B cell (primary cell): ENCODE results near the gene ZBTB46. TPM values are rescaled to one million over a fixed set of nuclear protein-coding genes. Genes with fewer than 3 reads are reported as not detected.

Experiments used
- ATAC-seq: fragments of 200-7000 bp; cut with Tn5 transposase; one replicate; pipeline ENCODE4 v1.10.0; 2021; ENCODE audit warnings: low read depth, mild to moderate bottlenecking, moderate number of reproducible peaks, moderate library complexity
- CTCF ChIA-PET: fragments of 350-600 bp; sonication (Branson Sonifier 250); formaldehyde crosslinking; loops from one replicate; lab custom pipeline; 2021; ENCODE audit warnings: antibody characterized with exemption, inconsistent platforms; lab: Charles Lee
- POLR2A ChIA-PET: fragments of 350-600 bp; sonication (Branson Sonifier 250); formaldehyde crosslinking; loops from one replicate; lab custom pipeline; 2021; ENCODE audit warnings: antibody characterized with exemption; lab: Charles Lee
- DNase-seq: peaks from one replicate; pipeline ENCODE4 v3.0.0; 2013
- H2AFZ ChIP-seq: 2 replicates; pipeline ENCODE4 v1.6.1; 2012; ENCODE audit warnings: mild to moderate bottlenecking, low read depth, low read length; ENCODE audit not compliant: insufficient read depth, poor library complexity, severe bottlenecking
- H3K27ac ChIP-seq, 2 donors: 1 replicate in 1 of 2; 2 replicates in 1 of 2; pipeline ENCODE4 v1.5.1; 2012 to 2013; ENCODE audit warnings: low read length in 2 of 2, mild to moderate bottlenecking in 2 of 2, moderate library complexity in 1 of 2
- H3K27me3 ChIP-seq, 4 experiments: fragments of 200-600 bp in 1 of 4; sonication (generic) in 1 of 4; replicated peaks in 1 of 4; 1 replicate in 2 of 4; 2 replicates in 2 of 4; pipeline versions ENCODE4 v1.6.1 to v1.7.0; 2013 to 2016; ENCODE audit warnings: low read length in 3 of 4, mild to moderate bottlenecking in 2 of 4, mixed read lengths in 1 of 4, moderate library complexity in 1 of 4; ENCODE audit not compliant: insufficient read depth in 4 of 4, control insufficient read depth in 3 of 4; ENCODE audit errors: control extremely low read depth in 1 of 4
- H3K36me3 ChIP-seq, 2 experiments: replicated peaks in 1 of 2; 1 replicate in 1 of 2; 2 replicates in 1 of 2; pipeline versions ENCODE4 v1.6.1 to v1.7.1; 2013; ENCODE audit warnings: low read length in 1 of 2; ENCODE audit not compliant: insufficient read depth in 2 of 2, control insufficient read depth in 1 of 2; ENCODE audit errors: control extremely low read depth in 1 of 2, extremely low read depth in 1 of 2
- H3K4me1 ChIP-seq, 2 donors: fragments of 200-600 bp in 1 of 2; sonication (generic) in 1 of 2; 1 replicate in 1 of 2; 2 replicates in 1 of 2; pipeline versions ENCODE4 v1.5.1 to v1.6.1; 2013 to 2017; ENCODE audit warnings: low read length in 2 of 2; ENCODE audit not compliant: control insufficient read depth in 2 of 2, insufficient read depth in 2 of 2
- H3K4me2 ChIP-seq: replicated peaks from 2 replicates; pipeline ENCODE3; 2012; ENCODE audit warnings: mild to moderate bottlenecking, low read depth, low read length; ENCODE audit not compliant: poor library complexity, severe bottlenecking
- H3K4me3 ChIP-seq, 5 experiments: fragments of 200-600 bp in 1 of 5; sonication (generic) in 1 of 5; 1 replicate in 3 of 5; 2 replicates in 2 of 5; pipeline versions ENCODE4 v1.5.1 to v1.7.0; 2011 to 2016; ENCODE audit warnings: low read length in 4 of 5, mild to moderate bottlenecking in 4 of 5, low read depth in 2 of 5, control low read depth in 1 of 5, moderate library complexity in 1 of 5; ENCODE audit not compliant: insufficient read depth in 1 of 5; ENCODE audit errors: control extremely low read depth in 1 of 5, extremely low read depth in 1 of 5
- H3K79me2 ChIP-seq: fragments of 200-600 bp; sonication (generic); one replicate; pipeline ENCODE4 v1.6.0; 2016; ENCODE audit warnings: low read length; ENCODE audit not compliant: control insufficient read depth, insufficient read depth
- H3K9ac ChIP-seq: fragments of 200-600 bp; sonication (generic); 2 replicates; pipeline ENCODE4 v1.6.1; 2017; ENCODE audit warnings: mild to moderate bottlenecking, low read length, moderate library complexity
- H3K9me3 ChIP-seq, 3 donors: one replicate each; pipeline versions ENCODE4 v1.6.1 to v1.7.1; 2013; ENCODE audit warnings: low read length in 2 of 3; ENCODE audit not compliant: control insufficient read depth in 2 of 3, insufficient read depth in 1 of 3; ENCODE audit errors: control extremely low read depth in 1 of 3
- H4K20me1 ChIP-seq: 2 replicates; pipeline ENCODE4 v1.6.0; 2012; ENCODE audit warnings: mild to moderate bottlenecking, low read length; ENCODE audit not compliant: insufficient read depth, control insufficient read depth, poor library complexity, severe bottlenecking
- H3K27ac Mint-ChIP-seq: one replicate; pipeline ENCODE4 v1.8.0; 2021; ENCODE audit warnings: mixed read lengths
- H3K27me3 Mint-ChIP-seq: one replicate; pipeline ENCODE4 v1.8.0; 2021; ENCODE audit warnings: mixed read lengths
- H3K4me1 Mint-ChIP-seq: one replicate; pipeline ENCODE4 v1.8.0; 2021; ENCODE audit warnings: mixed read lengths
- H3K4me3 Mint-ChIP-seq: one replicate; pipeline ENCODE4 v1.8.0; 2021; ENCODE audit warnings: mixed read lengths
- H3K9me3 Mint-ChIP-seq: one replicate; pipeline ENCODE4 v1.8.0; 2022; ENCODE audit warnings: mixed read lengths; ENCODE audit not compliant: insufficient read depth
- EZH2 ChIP-seq: IDR thresholded peaks from 2 replicates; pipeline ENCODE4 v1.6.1; 2012; ENCODE audit warnings: borderline replicate concordance, low read depth, mild to moderate bottlenecking, moderate library complexity, low read length; ENCODE audit not compliant: insufficient read depth, poor library complexity, severe bottlenecking
- WGBS: methylation state at CpG from one replicate; pipeline ENCODE4 v1.1.5; 2013; ENCODE audit warnings: missing lambda C conversion rate; ENCODE audit not compliant: insufficient coverage; 5-methylcytosine and 5-hydroxymethylcytosine counted together
- intact Hi-C: fragments of 100-400 bp; cut with micrococcal nuclease; formaldehyde crosslinking; loops from one replicate; pipeline ENCODE4 v1.10.0; 2022
- polyA plus RNA-seq: library from polyadenylated mRNA; depleted of rRNA; stranded (reverse); fragments of >200 nt; gene quantifications from 2 replicates; pipeline ENCODE4 v1.2.3, GENCODE V29; 2012
- total RNA-seq, 2 donors: library from RNA; stranded (reverse); fragments of 120-200 nt in 1 of 2; gene quantifications; 1 replicate in 1 of 2; 2 replicates in 1 of 2; pipeline versions ENCODE4 v1.2.3 to v1.2.4, GENCODE V29; 2013 to 2022
- TF ChIP-seq, protein P1 (sequence below): fragments of 200-600 bp; IDR thresholded peaks from one replicate; pipeline ENCODE4 v1.8.0; 2022; ENCODE audit warnings: antibody characterized with exemption, mild to moderate bottlenecking

The ZBTB46 gene
- total and polyA plus RNA-seq, 2 donors (not counting 1 experiment from before 2014, with no cell fraction given), result 0.16 to 0.64 TPM

DNA sequence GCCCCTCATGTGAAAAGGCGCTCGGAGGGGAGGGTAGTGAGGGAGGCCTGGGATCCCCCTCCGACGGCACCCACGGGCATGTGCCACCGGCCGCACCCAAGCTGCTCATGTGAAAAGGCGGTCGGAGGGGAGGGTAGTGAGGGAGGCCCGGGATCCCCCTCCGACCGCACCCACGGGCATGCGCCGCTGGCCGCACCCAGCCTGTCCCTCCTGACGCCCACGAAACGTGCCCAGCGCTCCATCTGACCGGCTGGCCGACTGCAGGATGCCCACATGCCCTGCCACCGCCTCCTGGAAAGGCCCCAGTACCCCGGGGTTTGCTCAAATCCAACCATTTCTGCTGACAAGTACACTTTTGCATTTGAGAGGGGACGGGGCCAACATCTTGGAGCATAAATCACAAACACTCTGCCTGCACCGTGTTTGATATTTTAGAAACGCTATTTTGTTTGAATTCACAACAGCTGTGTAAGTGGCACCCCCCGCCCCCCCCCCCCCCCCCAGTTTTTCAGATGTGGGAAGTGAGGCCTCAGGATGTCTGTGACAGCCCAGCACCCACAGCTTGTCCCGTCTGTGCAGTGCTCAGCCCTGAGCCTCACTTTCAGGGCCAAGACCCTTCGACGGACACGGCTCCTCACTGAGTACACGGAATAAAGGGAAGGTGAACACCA, 57.4 kb downstream of the ZBTB46 start:
- Histone ChIP-seq H4K20me1 (no peaks in the 10 kb centered on the region), H2AFZ (no peak overlapping the region), H3K27me3 (no peaks in the 10 kb centered on the region), H3K36me3 (no peaks in the 10 kb centered on the region), H3K79me2 (no peaks in the 10 kb centered on the region), H3K4me3 (no peak overlapping the region), H3K9me3 (no peaks in the 10 kb centered on the region), H3K27ac (no peak overlapping the region), H3K4me1 (no peaks in the 10 kb centered on the region), H3K9ac (no peak overlapping the region), H3K4me2 (no peak overlapping the region)
- no peak overlapping the region for H3K27ac Mint-ChIP-seq
- DNase-seq, result no peak
- H3K9me3 Mint-ChIP-seq, result no peaks in the 10 kb centered on the region
- intact Hi-C loops, result no loop called here
- no peaks in the 10 kb centered on the region for H3K27me3 Mint-ChIP-seq
- ATAC-seq, result no peak
- H3K4me1 Mint-ChIP-seq, result no peaks in the 10 kb centered on the region
- 94% methylated on average over 22 of the region's 33 CpGs for WGBS
- H3K4me3 Mint-ChIP-seq, result no peak overlapping the region
- TF ChIP-seq EZH2, result no peak
- TF ChIP-seq, protein P1, sequence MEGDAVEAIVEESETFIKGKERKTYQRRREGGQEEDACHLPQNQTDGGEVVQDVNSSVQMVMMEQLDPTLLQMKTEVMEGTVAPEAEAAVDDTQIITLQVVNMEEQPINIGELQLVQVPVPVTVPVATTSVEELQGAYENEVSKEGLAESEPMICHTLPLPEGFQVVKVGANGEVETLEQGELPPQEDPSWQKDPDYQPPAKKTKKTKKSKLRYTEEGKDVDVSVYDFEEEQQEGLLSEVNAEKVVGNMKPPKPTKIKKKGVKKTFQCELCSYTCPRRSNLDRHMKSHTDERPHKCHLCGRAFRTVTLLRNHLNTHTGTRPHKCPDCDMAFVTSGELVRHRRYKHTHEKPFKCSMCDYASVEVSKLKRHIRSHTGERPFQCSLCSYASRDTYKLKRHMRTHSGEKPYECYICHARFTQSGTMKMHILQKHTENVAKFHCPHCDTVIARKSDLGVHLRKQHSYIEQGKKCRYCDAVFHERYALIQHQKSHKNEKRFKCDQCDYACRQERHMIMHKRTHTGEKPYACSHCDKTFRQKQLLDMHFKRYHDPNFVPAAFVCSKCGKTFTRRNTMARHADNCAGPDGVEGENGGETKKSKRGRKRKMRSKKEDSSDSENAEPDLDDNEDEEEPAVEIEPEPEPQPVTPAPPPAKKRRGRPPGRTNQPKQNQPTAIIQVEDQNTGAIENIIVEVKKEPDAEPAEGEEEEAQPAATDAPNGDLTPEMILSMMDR, result no peak
- CTCF ChIA-PET, result no interaction called here
- POLR2A ChIA-PET, result no interaction called here

DNA sequence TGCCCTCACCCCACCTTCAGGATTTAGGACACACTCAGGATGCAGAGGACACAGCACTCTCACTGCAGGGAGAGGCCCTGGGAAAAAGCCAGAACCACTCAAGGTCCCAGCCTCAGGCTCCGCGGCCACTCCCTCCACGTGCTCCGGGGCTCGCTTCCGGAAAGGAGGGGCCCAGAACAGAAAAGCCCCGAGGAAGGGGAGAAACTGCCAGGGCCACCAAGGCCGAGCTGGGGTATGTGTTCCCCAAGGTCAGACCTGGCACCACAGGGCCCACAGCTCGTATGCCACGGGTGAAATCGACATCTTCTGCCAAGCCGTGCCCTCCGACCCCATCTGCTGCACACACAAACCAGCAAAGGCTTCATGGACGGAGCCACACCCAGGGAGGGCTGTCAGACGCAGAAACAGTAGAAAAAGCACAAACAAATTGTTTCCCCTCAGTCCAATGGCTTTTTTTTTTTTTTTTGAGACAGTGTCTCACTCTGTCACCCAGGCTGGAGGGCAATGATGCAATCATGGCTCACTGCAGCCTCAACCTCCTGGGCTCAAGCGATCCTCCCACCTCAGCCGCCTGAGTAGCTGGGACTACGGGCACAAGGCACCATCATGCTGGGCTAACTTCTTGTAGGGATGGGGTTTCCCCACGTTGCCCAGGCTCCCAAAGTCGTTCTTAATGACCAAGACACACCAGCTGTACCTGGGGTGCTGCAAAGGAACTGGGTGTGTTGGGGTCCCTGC, 58.1 kb downstream of the ZBTB46 start:
- no peaks in the 10 kb centered on the region for H3K27me3 ChIP-seq
- H2AFZ ChIP-seq, result no peak overlapping the region
- no peaks in the 10 kb centered on the region for H3K9me3 Mint-ChIP-seq
- no peaks in the 10 kb centered on the region for H3K36me3 ChIP-seq
- no peaks in the 10 kb centered on the region for H3K79me2 ChIP-seq
- H4K20me1 ChIP-seq, result no peaks in the 10 kb centered on the region
- no peak overlapping the region for H3K27ac Mint-ChIP-seq
- H3K27ac ChIP-seq, result no peak overlapping the region
- POLR2A ChIA-PET, result no interaction called here
- H3K4me3 Mint-ChIP-seq, result no peak overlapping the region
- no peaks in the 10 kb centered on the region for H3K4me1 Mint-ChIP-seq
- DNase-seq, result no peak
- TF ChIP-seq EZH2, result no peak
- TF ChIP-seq, protein P1, result no peak
- no peaks in the 10 kb centered on the region for H3K9me3 ChIP-seq
- no peak overlapping the region for H3K4me3 ChIP-seq
- H3K27me3 Mint-ChIP-seq, result peaks cover 3% of the 10 kb centered on the region
- WGBS, result 87% methylated on average over 17 of the region's 20 CpGs
- H3K4me1 ChIP-seq, result no peaks in the 10 kb centered on the region
- H3K4me2 ChIP-seq, result no peak overlapping the region
- H3K9ac ChIP-seq, result no peak overlapping the region
- intact Hi-C loops, result no loop called here
- ATAC-seq, result no peak
- CTCF ChIA-PET, result no interaction called here
